ENCODE data around the gene DMD. TPM values are rescaled to one million over a fixed set of nuclear protein-coding genes. Genes with fewer than 3 reads are reported as not detected.

Gene DMD
- total and polyA plus RNA-seq, 2 donors (not counting 1 experiment from before 2014, with no cell fraction given) = 2.0 to 51.8 TPM

- no peak overlapping the region for H3K27ac Mint-ChIP-seq
These were observed 2040.6 kb downstream of the DMD start for GRCh38 chrX:31170792-31171191.

DNA sequence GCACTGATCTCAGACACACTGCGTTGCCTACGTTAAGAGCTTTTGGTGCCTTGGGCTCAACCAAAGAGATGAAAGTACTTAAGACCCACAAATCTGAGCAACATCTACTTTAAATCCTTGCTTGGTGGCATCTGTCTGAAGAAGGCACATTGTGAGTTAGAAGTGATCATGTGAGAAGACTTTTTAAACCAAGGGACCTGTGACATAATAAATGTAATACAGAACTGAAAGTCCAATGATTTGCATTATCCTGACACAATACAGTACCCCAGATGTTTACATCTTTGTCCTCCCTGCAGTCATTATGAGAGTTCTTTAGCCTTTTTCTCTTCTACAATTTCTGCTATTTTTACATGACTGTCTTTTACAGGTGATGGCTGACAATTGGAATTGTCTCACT lies 2042.8 kb downstream of the DMD start:
- H2AFZ ChIP-seq (ENCODE audit: insufficient read depth, low read depth, low read length, poor library complexity, severe bottlenecking) = no peak overlapping the region
- no peaks in the 10 kb centered on the region for H3K79me2 ChIP-seq (ENCODE audit: control insufficient read depth, insufficient read depth, low read length)
- DNase-seq (peak; percentile 58), ATAC-seq (ENCODE audit: low read depth) (peak; percentile 79)
- H3K9me3 ChIP-seq (ENCODE audit: control extremely low read depth in 1 of 3, control insufficient read depth in 2 of 3, insufficient read depth in 1 of 3, low read length in 2 of 3) = no peaks in the 10 kb centered on the region
- Mint-ChIP-seq H3K4me1 (peaks cover 31% of the 10 kb centered on the region), H3K4me3 (peak overlapping the region; percentile 35), H3K27me3 (no peaks in the 10 kb centered on the region), H3K9me3 (ENCODE audit: insufficient read depth) (no peaks in the 10 kb centered on the region), H3K27ac (peak overlapping the region; percentile 79)
- no peak overlapping the region for H3K4me3 ChIP-seq (ENCODE audit: control extremely low read depth in 1 of 5, extremely low read depth in 1 of 5, insufficient read depth in 1 of 5, low read depth in 2 of 5, low read length in 4 of 5)
- H3K27ac ChIP-seq (ENCODE audit: low read length in 2 of 2) = peak overlapping the region in 1 of 2 donors; percentile 38
- no CpG with 5 or more reads among the region's 2 CpGs for WGBS (ENCODE audit: insufficient coverage)
- no peak overlapping the region for H3K9ac ChIP-seq (ENCODE audit: low read length)
- TF ChIP-seq EZH2 (IDR thresholded peaks at IDR 0.05; ENCODE audit: borderline replicate concordance, insufficient read depth, low read depth, low read length, poor library complexity, severe bottlenecking) (no peak), CTCF (IDR thresholded peaks at IDR 0.05) (no peak)
- POLR2A ChIA-PET = no interaction called here
- H3K27me3 ChIP-seq (replicated peaks in 1 of 4; ENCODE audit: control extremely low read depth in 1 of 4, control insufficient read depth in 3 of 4, insufficient read depth in 4 of 4, low read length in 3 of 4) = no peaks in the 10 kb centered on the region
- no peaks in the 10 kb centered on the region for H3K36me3 ChIP-seq (replicated peaks in 1 of 2; ENCODE audit: control extremely low read depth in 1 of 2, control insufficient read depth in 1 of 2, extremely low read depth in 1 of 2, insufficient read depth in 2 of 2, low read length in 1 of 2)
- H3K4me2 ChIP-seq (replicated peaks; ENCODE audit: low read depth, low read length, poor library complexity, severe bottlenecking) = no peak overlapping the region
- intact Hi-C loops (cut with micrococcal nuclease) = no loop called here
- H3K4me1 ChIP-seq (ENCODE audit: control insufficient read depth in 2 of 2, insufficient read depth in 2 of 2, low read length in 2 of 2) = peaks cover 18 to 21% of the 10 kb centered on the region in 2 donors
- no peaks in the 10 kb centered on the region for H4K20me1 ChIP-seq (ENCODE audit: control insufficient read depth, insufficient read depth, low read length, poor library complexity, severe bottlenecking)
- CTCF ChIA-PET = interaction anchor here (1.2 to 1.6 kb wide), 2 partner anchors 127 to 130 kb away, joined by 3 read pairs; no protein-coding TSS in a partner anchor

More at GRCh38 chrX:31170792-31171191, 2040.6 kb downstream of the DMD start:
- ATAC-seq (ENCODE audit: low read depth) (no peak), DNase-seq (peak; percentile 32)
- intact Hi-C loops (cut with micrococcal nuclease) = no loop called here
- H3K9me3 Mint-ChIP-seq (ENCODE audit: insufficient read depth) = no peaks in the 10 kb centered on the region
- Histone ChIP-seq H3K4me3 (ENCODE audit: control extremely low read depth in 1 of 5, extremely low read depth in 1 of 5, insufficient read depth in 1 of 5, low read depth in 2 of 5, low read length in 4 of 5) (no peak overlapping the region), H3K4me1 (ENCODE audit: control insufficient read depth in 2 of 2, insufficient read depth in 2 of 2, low read length in 2 of 2) (peaks cover 18 to 21% of the 10 kb centered on the region in 2 donors), H2AFZ (ENCODE audit: insufficient read depth, low read depth, low read length, poor library complexity, severe bottlenecking) (peak overlapping the region; percentile 12), H3K9me3 (ENCODE audit: control extremely low read depth in 1 of 3, control insufficient read depth in 2 of 3, insufficient read depth in 1 of 3, low read length in 2 of 3) (no peaks in the 10 kb centered on the region), H3K4me2 (replicated peaks; ENCODE audit: low read depth, low read length, poor library complexity, severe bottlenecking) (peak overlapping the region; percentile 1), H3K36me3 (replicated peaks in 1 of 2; ENCODE audit: control extremely low read depth in 1 of 2, control insufficient read depth in 1 of 2, extremely low read depth in 1 of 2, insufficient read depth in 2 of 2, low read length in 1 of 2) (no peaks in the 10 kb centered on the region), H3K79me2 (ENCODE audit: control insufficient read depth, insufficient read depth, low read length) (no peaks in the 10 kb centered on the region), H3K27ac (ENCODE audit: low read length in 2 of 2) (no peak overlapping the region), H3K9ac (ENCODE audit: low read length) (no peak overlapping the region), H3K27me3 (replicated peaks in 1 of 4; ENCODE audit: control extremely low read depth in 1 of 4, control insufficient read depth in 3 of 4, insufficient read depth in 4 of 4, low read length in 3 of 4) (no peaks in the 10 kb centered on the region), H4K20me1 (ENCODE audit: control insufficient read depth, insufficient read depth, low read length, poor library complexity, severe bottlenecking) (no peaks in the 10 kb centered on the region)
- ChIA-PET CTCF (no interaction called here), POLR2A (no interaction called here)
- H3K27me3 Mint-ChIP-seq = no peaks in the 10 kb centered on the region
- WGBS (ENCODE audit: insufficient coverage) = no CpG with 5 or more reads among the region's 2 CpGs
- no peak overlapping the region for H3K4me3 Mint-ChIP-seq
- TF ChIP-seq CTCF (IDR thresholded peaks at IDR 0.05) = no peak
- TF ChIP-seq EZH2 (IDR thresholded peaks at IDR 0.05; ENCODE audit: borderline replicate concordance, insufficient read depth, low read depth, low read length, poor library complexity, severe bottlenecking) = no peak
- H3K4me1 Mint-ChIP-seq = peaks cover 31% of the 10 kb centered on the region
